Fibroblast of lung (primary cell): ENCODE data around the gene LIMCH1. TPM values are rescaled to one million over a fixed set of nuclear protein-coding genes. Genes with fewer than 3 reads are reported as not detected.

Experiments
- DNase-seq, 2 donors: peaks; one replicate each; pipeline versions ENCODE4 v3.0.0 to v3.0.0-alpha.2; 2010; ENCODE audit warnings: low read depth in 2 of 2
- H2AFZ ChIP-seq: 2 replicates; pipeline ENCODE4 v1.5.1; 2012; ENCODE audit warnings: low read length, control low read depth, inconsistent platforms
- H3K27ac ChIP-seq: 2 replicates; pipeline ENCODE4 v1.5.1; 2011; ENCODE audit warnings: low read length, control low read depth; ENCODE audit not compliant: insufficient read depth
- H3K27me3 ChIP-seq: 2 replicates; pipeline ENCODE4 v1.5.1; 2011; ENCODE audit warnings: mild to moderate bottlenecking, low read length; ENCODE audit not compliant: control insufficient read depth, insufficient read depth
- H3K36me3 ChIP-seq: 2 replicates; pipeline ENCODE4 v1.5.1; 2011; ENCODE audit warnings: low read length; ENCODE audit not compliant: control insufficient read depth, insufficient read depth
- H3K4me1 ChIP-seq: 2 replicates; pipeline ENCODE4 v1.5.1; 2011; ENCODE audit warnings: low read length; ENCODE audit not compliant: control insufficient read depth, insufficient read depth; ENCODE audit errors: extremely low read depth
- H3K4me2 ChIP-seq: 2 replicates; pipeline ENCODE4 v1.5.1; 2011; ENCODE audit warnings: low read length, control low read depth; ENCODE audit not compliant: insufficient read depth; ENCODE audit errors: extremely low read depth
- H3K4me3 ChIP-seq, 4 experiments: fragments of 200-600 bp in 1 of 4; sonication (generic) in 1 of 4; replicated peaks in 1 of 4; 2 replicates each; pipeline ENCODE4 v1.5.1; 2011 to 2016; ENCODE audit warnings: low read length in 4 of 4, low read depth in 3 of 4, mild to moderate bottlenecking in 3 of 4, control low read depth in 2 of 4, inconsistent platforms in 1 of 4, mixed read lengths in 1 of 4; ENCODE audit not compliant: insufficient read depth in 1 of 4; ENCODE audit errors: control extremely low read depth in 1 of 4
- H3K79me2 ChIP-seq: 2 replicates; pipeline ENCODE4 v1.5.1; 2012; ENCODE audit warnings: mild to moderate bottlenecking, low read length, inconsistent platforms; ENCODE audit not compliant: control insufficient read depth, insufficient read depth
- H3K9ac ChIP-seq: 2 replicates; pipeline ENCODE4 v1.5.1; 2011; ENCODE audit warnings: mild to moderate bottlenecking, low read length, control low read depth; ENCODE audit not compliant: insufficient read depth
- H3K9me3 ChIP-seq: 2 replicates; pipeline ENCODE4 v1.5.1; 2012; ENCODE audit warnings: low read depth, low read length; ENCODE audit not compliant: control insufficient read depth, insufficient read depth
- H4K20me1 ChIP-seq: 2 replicates; pipeline ENCODE4 v1.5.1; 2011; ENCODE audit warnings: low read length; ENCODE audit not compliant: control insufficient read depth, insufficient read depth; ENCODE audit errors: extremely low read depth
- EZH2 ChIP-seq: IDR thresholded peaks from 2 replicates; pipeline ENCODE4 v1.5.1; 2012; ENCODE audit warnings: low read length, control low read depth, mild to moderate bottlenecking; ENCODE audit errors: missing control alignments
- polyA plus RNA-seq, 2 donors: library from polyadenylated mRNA; depleted of rRNA in 1 of 2; stranded (reverse) in 1 of 2; unstranded in 1 of 2; fragments of >200 nt; gene quantifications; 2 replicates each; pipeline ENCODE4 v1.2.1, GENCODE V29; 2011 to 2012; ENCODE audit warnings: missing spikeins in 1 of 2
- total RNA-seq: library from RNA; depleted of rRNA; stranded (reverse); fragments of >200 nt; gene quantifications from 2 replicates; pipeline ENCODE4 v1.2.1, GENCODE V29; 2014
- TF ChIP-seq, protein P1 (sequence below), 2 donors: IDR thresholded peaks in 1 of 2; conservative IDR thresholded peaks in 1 of 2; 1 replicate in 1 of 2; 2 replicates in 1 of 2; pipeline ENCODE4 v1.5.1; 2011 to 2012; ENCODE audit warnings: low read length in 2 of 2, control low read depth in 1 of 2, inconsistent platforms in 1 of 2, low read depth in 1 of 2, mild to moderate bottlenecking in 1 of 2

Gene LIMCH1
- total and polyA plus RNA-seq, 2 donors (not counting 1 experiment from before 2014, with no cell fraction given) = 2.8 to 4.6 TPM

DNA sequence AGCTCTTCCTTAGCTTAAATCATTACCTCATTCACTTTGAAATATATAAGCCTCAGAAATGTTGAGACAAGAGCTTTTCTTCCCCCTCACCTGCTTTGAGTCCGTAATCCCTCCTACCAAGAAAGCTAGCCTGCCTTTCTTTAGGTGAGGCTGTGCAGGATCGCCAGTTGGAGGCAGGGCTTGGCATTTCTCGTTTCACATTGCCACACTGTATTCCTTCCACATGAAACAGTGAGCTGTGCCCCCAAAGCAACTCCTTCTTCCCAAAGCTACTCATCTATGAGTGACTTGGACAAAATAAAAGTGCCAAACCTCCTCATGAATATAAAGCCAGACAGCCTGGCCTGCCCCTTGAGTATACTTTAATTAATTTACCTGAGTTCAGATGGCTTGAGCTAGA lies 86.8 kb downstream of the LIMCH1 start:
- TF ChIP-seq, protein P1, sequence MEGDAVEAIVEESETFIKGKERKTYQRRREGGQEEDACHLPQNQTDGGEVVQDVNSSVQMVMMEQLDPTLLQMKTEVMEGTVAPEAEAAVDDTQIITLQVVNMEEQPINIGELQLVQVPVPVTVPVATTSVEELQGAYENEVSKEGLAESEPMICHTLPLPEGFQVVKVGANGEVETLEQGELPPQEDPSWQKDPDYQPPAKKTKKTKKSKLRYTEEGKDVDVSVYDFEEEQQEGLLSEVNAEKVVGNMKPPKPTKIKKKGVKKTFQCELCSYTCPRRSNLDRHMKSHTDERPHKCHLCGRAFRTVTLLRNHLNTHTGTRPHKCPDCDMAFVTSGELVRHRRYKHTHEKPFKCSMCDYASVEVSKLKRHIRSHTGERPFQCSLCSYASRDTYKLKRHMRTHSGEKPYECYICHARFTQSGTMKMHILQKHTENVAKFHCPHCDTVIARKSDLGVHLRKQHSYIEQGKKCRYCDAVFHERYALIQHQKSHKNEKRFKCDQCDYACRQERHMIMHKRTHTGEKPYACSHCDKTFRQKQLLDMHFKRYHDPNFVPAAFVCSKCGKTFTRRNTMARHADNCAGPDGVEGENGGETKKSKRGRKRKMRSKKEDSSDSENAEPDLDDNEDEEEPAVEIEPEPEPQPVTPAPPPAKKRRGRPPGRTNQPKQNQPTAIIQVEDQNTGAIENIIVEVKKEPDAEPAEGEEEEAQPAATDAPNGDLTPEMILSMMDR (conservative IDR thresholded peaks at IDR 0.05 in 1 of 2, IDR thresholded peaks at IDR 0.05 in 1 of 2; ENCODE audit: low read depth in 1 of 2, low read length in 2 of 2) = no peak
- TF ChIP-seq EZH2 = no peak
- Histone ChIP-seq H3K4me2 (no peak overlapping the region), H3K9ac (no peak overlapping the region), H3K79me2 (no peaks in the 10 kb centered on the region), H3K9me3 (no peaks in the 10 kb centered on the region), H2AFZ (no peak overlapping the region), H3K27ac (no peak overlapping the region), H3K4me1 (no peaks in the 10 kb centered on the region), H3K4me3 (no peak overlapping the region), H3K36me3 (no peaks in the 10 kb centered on the region), H4K20me1 (no peaks in the 10 kb centered on the region), H3K27me3 (no peaks in the 10 kb centered on the region)
- DNase-seq = no peak

DNA sequence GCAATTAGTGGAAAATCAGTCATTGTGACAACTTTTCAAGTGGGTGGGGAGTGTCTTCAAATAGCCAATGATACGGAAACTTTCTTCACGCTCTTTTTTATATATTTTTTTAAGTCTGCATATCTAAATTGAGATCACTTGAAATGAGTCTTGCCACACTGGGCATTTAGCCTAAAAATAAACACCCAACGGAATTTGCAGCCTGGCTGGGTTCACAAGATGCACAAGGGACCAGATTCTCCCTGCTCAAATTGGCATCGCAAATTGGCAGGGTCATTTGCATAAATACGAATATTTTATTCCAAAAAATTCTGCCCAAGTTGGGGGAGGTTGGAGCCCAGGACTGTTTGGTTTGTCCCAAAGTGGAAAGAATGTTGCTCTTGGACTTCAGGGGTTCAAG lies 87.6 kb downstream of the LIMCH1 start:
- H2AFZ ChIP-seq = no peak overlapping the region
- no peaks in the 10 kb centered on the region for H3K79me2 ChIP-seq
- TF ChIP-seq, protein P1 (conservative IDR thresholded peaks at IDR 0.05 in 1 of 2, IDR thresholded peaks at IDR 0.05 in 1 of 2; ENCODE audit: low read depth in 1 of 2, low read length in 2 of 2) = no peak
- no peak for TF ChIP-seq EZH2
- DNase-seq = no peak
- no peaks in the 10 kb centered on the region for H3K9me3 ChIP-seq
- no peaks in the 10 kb centered on the region for H3K27me3 ChIP-seq
- no peaks in the 10 kb centered on the region for H3K4me1 ChIP-seq
- H3K36me3 ChIP-seq = no peaks in the 10 kb centered on the region
- H3K4me2 ChIP-seq = no peak overlapping the region
- no peak overlapping the region for H3K27ac ChIP-seq
- no peak overlapping the region for H3K9ac ChIP-seq
- H4K20me1 ChIP-seq = no peaks in the 10 kb centered on the region
- no peak overlapping the region for H3K4me3 ChIP-seq

DNA sequence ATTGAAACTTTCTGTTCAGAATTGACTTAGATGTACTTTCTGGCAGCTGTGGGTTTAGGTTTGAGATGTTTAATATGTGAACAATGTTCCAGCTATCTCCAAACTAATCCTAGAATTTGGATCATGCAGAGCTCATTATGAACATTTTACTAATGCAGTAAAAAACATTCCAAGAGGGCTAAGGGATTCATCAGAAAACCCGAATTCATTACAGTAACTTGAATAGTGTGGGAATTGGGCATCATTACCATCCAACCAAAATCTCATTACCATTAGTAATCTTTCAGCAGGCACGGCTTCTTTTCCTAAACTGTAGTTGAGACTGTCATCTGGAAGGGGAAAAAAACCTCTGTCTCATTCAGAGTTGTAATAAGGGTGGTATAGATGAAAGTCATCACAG lies 91.0 kb downstream of the LIMCH1 start:
- H3K27me3 ChIP-seq = no peaks in the 10 kb centered on the region
- no peaks in the 10 kb centered on the region for H3K9me3 ChIP-seq
- H3K4me3 ChIP-seq = no peak overlapping the region
- no peaks in the 10 kb centered on the region for H3K4me1 ChIP-seq
- H4K20me1 ChIP-seq = no peaks in the 10 kb centered on the region
- H3K4me2 ChIP-seq = no peak overlapping the region
- no peak for DNase-seq
- no peaks in the 10 kb centered on the region for H3K36me3 ChIP-seq
- no peak overlapping the region for H3K27ac ChIP-seq
- no peak overlapping the region for H2AFZ ChIP-seq
- no peak overlapping the region for H3K9ac ChIP-seq
- no peak for TF ChIP-seq EZH2
- TF ChIP-seq, protein P1 (conservative IDR thresholded peaks at IDR 0.05 in 1 of 2, IDR thresholded peaks at IDR 0.05 in 1 of 2; ENCODE audit: low read depth in 1 of 2, low read length in 2 of 2) = no peak
- no peaks in the 10 kb centered on the region for H3K79me2 ChIP-seq
